B cell (primary cell): ENCODE measurements around the gene SMOC1. TPM values are rescaled to one million over a fixed set of nuclear protein-coding genes. Genes with fewer than 3 reads are reported as not detected.

Source experiments
- ATAC-seq: fragments of 200-7000 bp; cut with Tn5 transposase; one replicate; pipeline ENCODE4 v1.10.0; 2021; ENCODE audit warnings: low read depth, mild to moderate bottlenecking, moderate number of reproducible peaks, moderate library complexity
- CTCF ChIA-PET: fragments of 350-600 bp; sonication (Branson Sonifier 250); formaldehyde crosslinking; loops from one replicate; lab custom pipeline; 2021; ENCODE audit warnings: antibody characterized with exemption, inconsistent platforms; lab: Charles Lee
- POLR2A ChIA-PET: fragments of 350-600 bp; sonication (Branson Sonifier 250); formaldehyde crosslinking; loops from one replicate; lab custom pipeline; 2021; ENCODE audit warnings: antibody characterized with exemption; lab: Charles Lee
- DNase-seq: peaks from one replicate; pipeline ENCODE4 v3.0.0; 2013
- H2AFZ ChIP-seq: 2 replicates; pipeline ENCODE4 v1.6.1; 2012; ENCODE audit warnings: mild to moderate bottlenecking, low read depth, low read length; ENCODE audit not compliant: insufficient read depth, poor library complexity, severe bottlenecking
- H3K27ac ChIP-seq, 2 donors: 1 replicate in 1 of 2; 2 replicates in 1 of 2; pipeline ENCODE4 v1.5.1; 2012 to 2013; ENCODE audit warnings: low read length in 2 of 2, mild to moderate bottlenecking in 2 of 2, moderate library complexity in 1 of 2
- H3K27me3 ChIP-seq, 4 experiments: fragments of 200-600 bp in 1 of 4; sonication (generic) in 1 of 4; replicated peaks in 1 of 4; 1 replicate in 2 of 4; 2 replicates in 2 of 4; pipeline versions ENCODE4 v1.6.1 to v1.7.0; 2013 to 2016; ENCODE audit warnings: low read length in 3 of 4, mild to moderate bottlenecking in 2 of 4, mixed read lengths in 1 of 4, moderate library complexity in 1 of 4; ENCODE audit not compliant: insufficient read depth in 4 of 4, control insufficient read depth in 3 of 4; ENCODE audit errors: control extremely low read depth in 1 of 4
- H3K36me3 ChIP-seq, 2 experiments: replicated peaks in 1 of 2; 1 replicate in 1 of 2; 2 replicates in 1 of 2; pipeline versions ENCODE4 v1.6.1 to v1.7.1; 2013; ENCODE audit warnings: low read length in 1 of 2; ENCODE audit not compliant: insufficient read depth in 2 of 2, control insufficient read depth in 1 of 2; ENCODE audit errors: control extremely low read depth in 1 of 2, extremely low read depth in 1 of 2
- H3K4me1 ChIP-seq, 2 donors: fragments of 200-600 bp in 1 of 2; sonication (generic) in 1 of 2; 1 replicate in 1 of 2; 2 replicates in 1 of 2; pipeline versions ENCODE4 v1.5.1 to v1.6.1; 2013 to 2017; ENCODE audit warnings: low read length in 2 of 2; ENCODE audit not compliant: control insufficient read depth in 2 of 2, insufficient read depth in 2 of 2
- H3K4me2 ChIP-seq: replicated peaks from 2 replicates; pipeline ENCODE3; 2012; ENCODE audit warnings: mild to moderate bottlenecking, low read depth, low read length; ENCODE audit not compliant: poor library complexity, severe bottlenecking
- H3K4me3 ChIP-seq, 5 experiments: fragments of 200-600 bp in 1 of 5; sonication (generic) in 1 of 5; 1 replicate in 3 of 5; 2 replicates in 2 of 5; pipeline versions ENCODE4 v1.5.1 to v1.7.0; 2011 to 2016; ENCODE audit warnings: low read length in 4 of 5, mild to moderate bottlenecking in 4 of 5, low read depth in 2 of 5, control low read depth in 1 of 5, moderate library complexity in 1 of 5; ENCODE audit not compliant: insufficient read depth in 1 of 5; ENCODE audit errors: control extremely low read depth in 1 of 5, extremely low read depth in 1 of 5
- H3K79me2 ChIP-seq: fragments of 200-600 bp; sonication (generic); one replicate; pipeline ENCODE4 v1.6.0; 2016; ENCODE audit warnings: low read length; ENCODE audit not compliant: control insufficient read depth, insufficient read depth
- H3K9ac ChIP-seq: fragments of 200-600 bp; sonication (generic); 2 replicates; pipeline ENCODE4 v1.6.1; 2017; ENCODE audit warnings: mild to moderate bottlenecking, low read length, moderate library complexity
- H3K9me3 ChIP-seq, 3 donors: one replicate each; pipeline versions ENCODE4 v1.6.1 to v1.7.1; 2013; ENCODE audit warnings: low read length in 2 of 3; ENCODE audit not compliant: control insufficient read depth in 2 of 3, insufficient read depth in 1 of 3; ENCODE audit errors: control extremely low read depth in 1 of 3
- H4K20me1 ChIP-seq: 2 replicates; pipeline ENCODE4 v1.6.0; 2012; ENCODE audit warnings: mild to moderate bottlenecking, low read length; ENCODE audit not compliant: insufficient read depth, control insufficient read depth, poor library complexity, severe bottlenecking
- H3K27ac Mint-ChIP-seq: one replicate; pipeline ENCODE4 v1.8.0; 2021; ENCODE audit warnings: mixed read lengths
- H3K27me3 Mint-ChIP-seq: one replicate; pipeline ENCODE4 v1.8.0; 2021; ENCODE audit warnings: mixed read lengths
- H3K4me1 Mint-ChIP-seq: one replicate; pipeline ENCODE4 v1.8.0; 2021; ENCODE audit warnings: mixed read lengths
- H3K4me3 Mint-ChIP-seq: one replicate; pipeline ENCODE4 v1.8.0; 2021; ENCODE audit warnings: mixed read lengths
- H3K9me3 Mint-ChIP-seq: one replicate; pipeline ENCODE4 v1.8.0; 2022; ENCODE audit warnings: mixed read lengths; ENCODE audit not compliant: insufficient read depth
- EZH2 ChIP-seq: IDR thresholded peaks from 2 replicates; pipeline ENCODE4 v1.6.1; 2012; ENCODE audit warnings: borderline replicate concordance, low read depth, mild to moderate bottlenecking, moderate library complexity, low read length; ENCODE audit not compliant: insufficient read depth, poor library complexity, severe bottlenecking
- WGBS: methylation state at CpG from one replicate; pipeline ENCODE4 v1.1.5; 2013; ENCODE audit warnings: missing lambda C conversion rate; ENCODE audit not compliant: insufficient coverage; 5-methylcytosine and 5-hydroxymethylcytosine counted together
- intact Hi-C: fragments of 100-400 bp; cut with micrococcal nuclease; formaldehyde crosslinking; loops from one replicate; pipeline ENCODE4 v1.10.0; 2022
- polyA plus RNA-seq: library from polyadenylated mRNA; depleted of rRNA; stranded (reverse); fragments of >200 nt; gene quantifications from 2 replicates; pipeline ENCODE4 v1.2.3, GENCODE V29; 2012
- total RNA-seq, 2 donors: library from RNA; stranded (reverse); fragments of 120-200 nt in 1 of 2; gene quantifications; 1 replicate in 1 of 2; 2 replicates in 1 of 2; pipeline versions ENCODE4 v1.2.3 to v1.2.4, GENCODE V29; 2013 to 2022
- TF ChIP-seq, protein P1 (sequence below): fragments of 200-600 bp; IDR thresholded peaks from one replicate; pipeline ENCODE4 v1.8.0; 2022; ENCODE audit warnings: antibody characterized with exemption, mild to moderate bottlenecking

SMOC1 gene
- total and polyA plus RNA-seq, 2 donors (not counting 1 experiment from before 2014, with no cell fraction given), result 0.04 to 0.84 TPM

DNA sequence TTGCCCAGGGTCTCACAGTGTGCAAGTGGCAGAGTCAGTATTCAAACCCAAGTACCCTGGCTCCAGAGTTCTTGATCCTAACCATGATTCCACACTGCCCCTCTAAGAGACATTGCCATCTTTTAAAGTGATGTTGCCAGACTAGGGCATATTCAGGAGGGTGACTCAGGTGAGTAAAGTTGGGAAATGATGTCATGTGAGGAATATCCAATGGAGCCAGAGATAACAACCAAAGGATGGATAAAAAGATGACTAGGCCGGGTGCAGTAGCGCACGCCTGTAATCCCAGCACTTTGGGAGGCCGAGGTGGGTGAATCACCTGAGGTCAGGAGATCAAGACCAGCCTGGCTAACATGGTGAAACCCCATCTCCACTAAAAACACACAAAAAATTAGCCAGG is 85.6 kb downstream of the SMOC1 start:
- TF ChIP-seq EZH2, result no peak
- TF ChIP-seq, protein P1, sequence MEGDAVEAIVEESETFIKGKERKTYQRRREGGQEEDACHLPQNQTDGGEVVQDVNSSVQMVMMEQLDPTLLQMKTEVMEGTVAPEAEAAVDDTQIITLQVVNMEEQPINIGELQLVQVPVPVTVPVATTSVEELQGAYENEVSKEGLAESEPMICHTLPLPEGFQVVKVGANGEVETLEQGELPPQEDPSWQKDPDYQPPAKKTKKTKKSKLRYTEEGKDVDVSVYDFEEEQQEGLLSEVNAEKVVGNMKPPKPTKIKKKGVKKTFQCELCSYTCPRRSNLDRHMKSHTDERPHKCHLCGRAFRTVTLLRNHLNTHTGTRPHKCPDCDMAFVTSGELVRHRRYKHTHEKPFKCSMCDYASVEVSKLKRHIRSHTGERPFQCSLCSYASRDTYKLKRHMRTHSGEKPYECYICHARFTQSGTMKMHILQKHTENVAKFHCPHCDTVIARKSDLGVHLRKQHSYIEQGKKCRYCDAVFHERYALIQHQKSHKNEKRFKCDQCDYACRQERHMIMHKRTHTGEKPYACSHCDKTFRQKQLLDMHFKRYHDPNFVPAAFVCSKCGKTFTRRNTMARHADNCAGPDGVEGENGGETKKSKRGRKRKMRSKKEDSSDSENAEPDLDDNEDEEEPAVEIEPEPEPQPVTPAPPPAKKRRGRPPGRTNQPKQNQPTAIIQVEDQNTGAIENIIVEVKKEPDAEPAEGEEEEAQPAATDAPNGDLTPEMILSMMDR, result no peak
- Histone ChIP-seq H4K20me1 (no peaks in the 10 kb centered on the region), H3K4me3 (no peak overlapping the region), H3K4me1 (no peaks in the 10 kb centered on the region), H3K79me2 (no peaks in the 10 kb centered on the region), H3K9ac (no peak overlapping the region), H3K4me2 (no peak overlapping the region), H3K9me3 (no peaks in the 10 kb centered on the region), H2AFZ (no peak overlapping the region), H3K27me3 (no peaks in the 10 kb centered on the region), H3K36me3 (no peaks in the 10 kb centered on the region), H3K27ac (no peak overlapping the region)
- ChIA-PET CTCF (no interaction called here), POLR2A (no interaction called here)
- H3K27ac Mint-ChIP-seq, result no peak overlapping the region
- peaks cover 21% of the 10 kb centered on the region for H3K27me3 Mint-ChIP-seq
- H3K4me1 Mint-ChIP-seq, result no peaks in the 10 kb centered on the region
- no peak for ATAC-seq
- no peaks in the 10 kb centered on the region for H3K9me3 Mint-ChIP-seq
- 100% methylated on average over 4 of the region's 4 CpGs for WGBS
- intact Hi-C loops, result no loop called here
- DNase-seq, result no peak
- H3K4me3 Mint-ChIP-seq, result no peak overlapping the region

DNA sequence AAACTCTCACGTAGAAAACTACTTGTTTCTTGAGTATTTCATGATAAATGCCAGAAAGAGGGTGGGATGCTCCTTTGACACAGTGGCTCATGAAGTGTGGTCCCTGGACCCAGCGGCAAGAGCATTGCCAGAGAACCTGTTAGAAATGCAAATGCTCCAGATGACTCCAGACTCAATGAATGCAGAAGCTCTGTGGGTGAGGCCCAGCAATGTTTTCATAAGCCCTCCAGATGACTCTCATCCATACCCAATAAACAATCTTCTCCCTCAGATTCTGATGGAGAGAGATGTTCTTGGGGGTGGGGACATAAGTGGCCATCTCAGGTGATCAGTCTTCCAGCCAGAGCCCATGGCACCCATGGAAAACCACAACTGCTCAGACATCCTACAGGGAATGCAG is 88.9 kb downstream of the SMOC1 start:
- no peak for TF ChIP-seq EZH2
- TF ChIP-seq, protein P1, result no peak
- no peak for ATAC-seq
- no peaks in the 10 kb centered on the region for H4K20me1 ChIP-seq
- POLR2A ChIA-PET, result no interaction called here
- no peaks in the 10 kb centered on the region for H3K79me2 ChIP-seq
- no peak overlapping the region for H3K27ac Mint-ChIP-seq
- H3K27ac ChIP-seq, result no peak overlapping the region
- no peaks in the 10 kb centered on the region for H3K36me3 ChIP-seq
- intact Hi-C loops, result no loop called here
- H3K9ac ChIP-seq, result no peak overlapping the region
- H2AFZ ChIP-seq, result no peak overlapping the region
- H3K27me3 ChIP-seq, result no peaks in the 10 kb centered on the region
- CTCF ChIA-PET, result no interaction called here
- H3K4me1 Mint-ChIP-seq, result no peaks in the 10 kb centered on the region
- H3K9me3 Mint-ChIP-seq, result no peaks in the 10 kb centered on the region
- no peak overlapping the region for H3K4me3 Mint-ChIP-seq
- H3K4me1 ChIP-seq, result no peaks in the 10 kb centered on the region
- no peak overlapping the region for H3K4me2 ChIP-seq
- no peak for DNase-seq
- 86% methylated on average over 1 of the region's 2 CpGs for WGBS
- no peak overlapping the region for H3K4me3 ChIP-seq
- H3K27me3 Mint-ChIP-seq, result peaks cover 14% of the 10 kb centered on the region
- no peaks in the 10 kb centered on the region for H3K9me3 ChIP-seq
